ENCODE results near the gene TRIM31.

Gene TRIM31

GRCh38 chr6:30156774-30157173, 43.9 kb upstream of the TRIM31 start:
- Histone ChIP-seq H3K36me3 (replicated peaks in 1 of 2; ENCODE audit: control insufficient read depth in 2 of 2, insufficient read depth in 2 of 2, low read length in 2 of 2) (no peaks in the 10 kb centered on the region), H2AFZ (ENCODE audit: low read length) (no peak overlapping the region), H3K18ac (ENCODE audit: low read length) (no peak overlapping the region), H2AK5ac (ENCODE audit: low read depth, low read length) (no peak overlapping the region), H2BK5ac (ENCODE audit: low read length) (no peak overlapping the region), H3K14ac (ENCODE audit: low read length) (no peak overlapping the region), H3K23ac (ENCODE audit: low read depth, low read length, poor library complexity) (no peak overlapping the region), H3K27me3 (ENCODE audit: control insufficient read depth in 3 of 3, insufficient read depth in 3 of 3, low read depth in 1 of 3, low read length in 3 of 3) (peaks cover 0 to 53% (median 0%) of the 10 kb centered on the region in 3 experiments), H4K8ac (ENCODE audit: low read depth, low read length) (no peak overlapping the region), H3K4ac (ENCODE audit: low read length) (no peak overlapping the region), H3K27ac (replicated peaks; ENCODE audit: low read length) (no peak overlapping the region), H2BK12ac (ENCODE audit: low read length) (no peak overlapping the region), H3K4me2 (ENCODE audit: insufficient read depth, low read length, poor library complexity, severe bottlenecking) (no peak overlapping the region), H2BK120ac (ENCODE audit: low read depth, low read length) (no peak overlapping the region), H3K79me1 (ENCODE audit: low read depth, low read length) (no peaks in the 10 kb centered on the region), H3K4me1 (ENCODE audit: control insufficient read depth in 2 of 2, insufficient read depth in 1 of 2, low read depth in 1 of 2, low read length in 2 of 2) (no peaks in the 10 kb centered on the region), H3K9me3 (replicated peaks in 1 of 2; ENCODE audit: control insufficient read depth in 2 of 2, insufficient read depth in 1 of 2, low read depth in 1 of 2, low read length in 2 of 2) (no peaks in the 10 kb centered on the region), H4K91ac (ENCODE audit: low read depth, low read length, poor library complexity) (no peak overlapping the region), H2BK15ac (ENCODE audit: low read length) (no peak overlapping the region), H3K9ac (ENCODE audit: low read depth, low read length, poor library complexity) (no peak overlapping the region), H3K4me3 (ENCODE audit: low read length in 2 of 2) (no peak overlapping the region)
- WGBS, 2 donors (ENCODE audit: extremely low coverage in 2 of 2, insufficient read length in 2 of 2, insufficient replicate concordance in 1 of 2) = no CpG with 5 or more reads among the region's 9 CpGs
- DNase-seq (ENCODE audit: low spot score) = no peak

DNA sequence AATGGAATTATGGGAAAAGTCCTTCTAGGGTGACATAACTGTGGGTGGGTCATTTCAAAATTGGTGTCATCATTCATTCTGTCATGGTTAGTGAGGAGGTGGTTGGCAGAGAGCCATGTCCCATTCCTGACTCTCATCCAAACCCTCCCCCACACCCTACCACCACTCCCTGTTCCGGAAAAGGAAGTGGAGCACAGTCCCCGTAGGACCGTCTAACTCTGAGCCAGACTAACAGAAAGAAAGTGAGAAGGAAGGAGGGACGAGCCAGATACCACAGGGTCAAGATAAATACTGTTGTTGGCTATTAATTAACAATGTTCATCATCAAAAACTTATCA, 43.3 kb upstream of the TRIM31 start:
- no peak overlapping the region for H3K14ac ChIP-seq (ENCODE audit: low read length)
- no peaks in the 10 kb centered on the region for H3K9me3 ChIP-seq (replicated peaks in 1 of 2; ENCODE audit: control insufficient read depth in 2 of 2, insufficient read depth in 1 of 2, low read depth in 1 of 2, low read length in 2 of 2)
- H2BK120ac ChIP-seq (ENCODE audit: low read depth, low read length) = no peak overlapping the region
- H3K36me3 ChIP-seq (replicated peaks in 1 of 2; ENCODE audit: control insufficient read depth in 2 of 2, insufficient read depth in 2 of 2, low read length in 2 of 2) = no peaks in the 10 kb centered on the region
- no peak overlapping the region for H2BK5ac ChIP-seq (ENCODE audit: low read length)
- no peak overlapping the region for H3K9ac ChIP-seq (ENCODE audit: low read depth, low read length, poor library complexity)
- no peak overlapping the region for H3K27ac ChIP-seq (replicated peaks; ENCODE audit: low read length)
- no peak overlapping the region for H3K18ac ChIP-seq (ENCODE audit: low read length)
- no peak overlapping the region for H2AFZ ChIP-seq (ENCODE audit: low read length)
- H3K23ac ChIP-seq (ENCODE audit: low read depth, low read length, poor library complexity) = no peak overlapping the region
- no peak for DNase-seq (ENCODE audit: low spot score)
- H2BK12ac ChIP-seq (ENCODE audit: low read length) = no peak overlapping the region
- no peaks in the 10 kb centered on the region for H3K4me1 ChIP-seq (ENCODE audit: control insufficient read depth in 2 of 2, insufficient read depth in 1 of 2, low read depth in 1 of 2, low read length in 2 of 2)
- H4K91ac ChIP-seq (ENCODE audit: low read depth, low read length, poor library complexity) = no peak overlapping the region
- peaks cover 0 to 57% (median 0%) of the 10 kb centered on the region in 3 experiments for H3K27me3 ChIP-seq (ENCODE audit: control insufficient read depth in 3 of 3, insufficient read depth in 3 of 3, low read depth in 1 of 3, low read length in 3 of 3)
- no peak overlapping the region for H2BK15ac ChIP-seq (ENCODE audit: low read length)
- H3K4ac ChIP-seq (ENCODE audit: low read length) = no peak overlapping the region
- H4K8ac ChIP-seq (ENCODE audit: low read depth, low read length) = no peak overlapping the region
- no peaks in the 10 kb centered on the region for H3K79me1 ChIP-seq (ENCODE audit: low read depth, low read length)
- H2AK5ac ChIP-seq (ENCODE audit: low read depth, low read length) = no peak overlapping the region
- H3K4me2 ChIP-seq (ENCODE audit: insufficient read depth, low read length, poor library complexity, severe bottlenecking) = no peak overlapping the region
- no peak overlapping the region for H3K4me3 ChIP-seq (ENCODE audit: low read length in 2 of 2)
- no CpG with 5 or more reads among the region's 4 CpGs for WGBS, 2 donors (ENCODE audit: extremely low coverage in 2 of 2, insufficient read length in 2 of 2, insufficient replicate concordance in 1 of 2)

DNA sequence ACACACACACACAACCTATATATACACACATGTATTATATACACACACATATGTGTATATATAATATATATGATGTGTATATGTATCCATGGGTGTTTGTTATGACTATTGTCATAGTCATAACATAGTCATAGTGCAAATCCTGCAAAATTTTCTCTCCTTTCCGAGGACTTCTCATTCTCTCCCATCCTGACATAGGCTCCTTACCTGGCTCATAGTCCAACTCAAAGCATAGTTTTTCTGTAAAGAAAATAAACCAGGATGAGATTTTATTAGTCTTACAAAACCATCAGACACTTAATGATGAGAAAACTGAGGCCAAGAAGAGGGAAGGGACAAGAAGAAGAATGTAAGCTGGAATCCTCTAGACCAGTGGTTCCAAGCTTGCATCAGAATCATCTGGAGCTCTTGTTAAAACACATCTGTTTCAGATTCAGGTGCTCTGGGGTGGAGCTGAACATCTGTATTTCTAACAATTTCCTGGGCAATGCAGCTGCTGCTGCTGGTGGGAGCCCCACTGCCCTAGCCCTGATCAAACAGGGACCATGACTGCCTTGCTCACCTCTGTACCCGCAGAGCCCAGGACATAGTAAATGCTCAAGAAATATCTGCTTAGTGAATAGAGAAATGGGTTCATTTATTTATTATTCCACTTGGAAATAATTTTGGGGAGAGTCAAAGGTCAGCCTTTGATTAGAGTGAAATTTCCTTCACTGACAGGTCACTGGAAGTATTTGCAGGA, 42.8 kb upstream of the TRIM31 start:
- Histone ChIP-seq H3K23ac (ENCODE audit: low read depth, low read length, poor library complexity) (no peak overlapping the region), H3K4ac (ENCODE audit: low read length) (no peak overlapping the region), H2BK5ac (ENCODE audit: low read length) (no peak overlapping the region), H2BK12ac (ENCODE audit: low read length) (no peak overlapping the region), H4K8ac (ENCODE audit: low read depth, low read length) (no peak overlapping the region), H3K18ac (ENCODE audit: low read length) (no peak overlapping the region), H3K14ac (ENCODE audit: low read length) (no peak overlapping the region), H2BK120ac (ENCODE audit: low read depth, low read length) (no peak overlapping the region), H3K9ac (ENCODE audit: low read depth, low read length, poor library complexity) (no peak overlapping the region), H2BK15ac (ENCODE audit: low read length) (no peak overlapping the region), H3K4me3 (ENCODE audit: low read length in 2 of 2) (no peak overlapping the region), H3K79me1 (ENCODE audit: low read depth, low read length) (no peaks in the 10 kb centered on the region), H3K4me1 (ENCODE audit: control insufficient read depth in 2 of 2, insufficient read depth in 1 of 2, low read depth in 1 of 2, low read length in 2 of 2) (no peaks in the 10 kb centered on the region), H3K36me3 (replicated peaks in 1 of 2; ENCODE audit: control insufficient read depth in 2 of 2, insufficient read depth in 2 of 2, low read length in 2 of 2) (no peaks in the 10 kb centered on the region), H3K27me3 (ENCODE audit: control insufficient read depth in 3 of 3, insufficient read depth in 3 of 3, low read depth in 1 of 3, low read length in 3 of 3) (peaks cover 0 to 53% (median 0%) of the 10 kb centered on the region in 3 experiments), H3K27ac (replicated peaks; ENCODE audit: low read length) (no peak overlapping the region), H2AK5ac (ENCODE audit: low read depth, low read length) (no peak overlapping the region), H3K4me2 (ENCODE audit: insufficient read depth, low read length, poor library complexity, severe bottlenecking) (no peak overlapping the region), H2AFZ (ENCODE audit: low read length) (no peak overlapping the region), H3K9me3 (replicated peaks in 1 of 2; ENCODE audit: control insufficient read depth in 2 of 2, insufficient read depth in 1 of 2, low read depth in 1 of 2, low read length in 2 of 2) (no peaks in the 10 kb centered on the region), H4K91ac (ENCODE audit: low read depth, low read length, poor library complexity) (no peak overlapping the region)
- DNase-seq (ENCODE audit: low spot score) = no peak
- WGBS, 2 donors (ENCODE audit: extremely low coverage in 2 of 2, insufficient read length in 2 of 2, insufficient replicate concordance in 1 of 2) = no CpG with 5 or more reads among the region's 2 CpGs

DNA sequence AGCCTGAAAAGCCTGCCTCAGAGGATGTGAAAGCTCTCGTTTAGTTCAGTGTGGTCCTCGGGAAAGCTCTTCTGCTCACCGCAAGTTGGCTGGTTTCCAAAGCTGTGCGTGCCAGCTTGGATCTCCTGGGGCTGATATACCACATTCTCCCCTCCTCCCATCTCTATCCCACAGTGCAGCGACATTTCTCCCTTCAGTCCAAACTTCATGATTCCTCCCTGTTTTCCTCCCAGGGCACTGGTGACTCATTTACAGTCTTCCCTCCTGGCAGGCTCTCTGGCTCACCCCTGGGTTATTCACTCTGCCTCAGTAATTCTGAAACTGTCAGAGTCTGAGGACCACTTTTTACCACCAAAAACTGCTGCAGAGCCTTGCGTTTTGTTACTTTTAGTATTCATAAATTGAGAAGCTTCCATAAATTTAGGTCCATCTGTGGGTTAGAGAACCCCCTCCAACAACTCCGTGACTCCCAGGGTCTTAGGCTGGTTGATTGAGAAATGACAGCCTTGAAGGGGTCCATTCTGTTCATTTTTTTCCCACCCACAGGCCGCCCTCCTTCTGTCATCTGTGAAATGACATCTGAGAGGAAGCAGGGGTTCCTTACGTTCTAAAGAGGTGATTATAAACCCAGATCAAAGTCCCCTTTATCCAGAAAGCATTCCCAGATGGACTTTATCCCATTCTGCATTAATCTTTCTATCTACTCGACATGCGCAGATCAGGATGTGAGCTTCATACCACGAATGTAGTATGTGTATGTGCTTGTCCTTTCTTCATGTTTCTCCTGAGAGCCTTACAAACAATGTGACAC, 42.0 kb upstream of the TRIM31 start:
- WGBS, 2 donors (ENCODE audit: extremely low coverage in 2 of 2, insufficient read length in 2 of 2, insufficient replicate concordance in 1 of 2) = no CpG with 5 or more reads among the region's 12 CpGs
- H3K4ac ChIP-seq (ENCODE audit: low read length) = no peak overlapping the region
- H4K91ac ChIP-seq (ENCODE audit: low read depth, low read length, poor library complexity) = no peak overlapping the region
- no peak overlapping the region for H2BK12ac ChIP-seq (ENCODE audit: low read length)
- no peak overlapping the region for H3K27ac ChIP-seq (replicated peaks; ENCODE audit: low read length)
- no peak overlapping the region for H3K14ac ChIP-seq (ENCODE audit: low read length)
- no peaks in the 10 kb centered on the region for H3K36me3 ChIP-seq (replicated peaks in 1 of 2; ENCODE audit: control insufficient read depth in 2 of 2, insufficient read depth in 2 of 2, low read length in 2 of 2)
- no peak overlapping the region for H2BK120ac ChIP-seq (ENCODE audit: low read depth, low read length)
- H2BK15ac ChIP-seq (ENCODE audit: low read length) = no peak overlapping the region
- H2BK5ac ChIP-seq (ENCODE audit: low read length) = no peak overlapping the region
- no peak overlapping the region for H3K9ac ChIP-seq (ENCODE audit: low read depth, low read length, poor library complexity)
- no peaks in the 10 kb centered on the region for H3K9me3 ChIP-seq (replicated peaks in 1 of 2; ENCODE audit: control insufficient read depth in 2 of 2, insufficient read depth in 1 of 2, low read depth in 1 of 2, low read length in 2 of 2)
- H3K18ac ChIP-seq (ENCODE audit: low read length) = no peak overlapping the region
- H3K27me3 ChIP-seq (ENCODE audit: control insufficient read depth in 3 of 3, insufficient read depth in 3 of 3, low read depth in 1 of 3, low read length in 3 of 3) = peaks cover 0 to 50% (median 0%) of the 10 kb centered on the region in 3 experiments
- H3K23ac ChIP-seq (ENCODE audit: low read depth, low read length, poor library complexity) = no peak overlapping the region
- H3K4me1 ChIP-seq (ENCODE audit: control insufficient read depth in 2 of 2, insufficient read depth in 1 of 2, low read depth in 1 of 2, low read length in 2 of 2) = no peaks in the 10 kb centered on the region
- H3K4me2 ChIP-seq (ENCODE audit: insufficient read depth, low read length, poor library complexity, severe bottlenecking) = no peak overlapping the region
- no peak for DNase-seq (ENCODE audit: low spot score)
- no peak overlapping the region for H2AK5ac ChIP-seq (ENCODE audit: low read depth, low read length)
- no peak overlapping the region for H4K8ac ChIP-seq (ENCODE audit: low read depth, low read length)
- H2AFZ ChIP-seq (ENCODE audit: low read length) = no peak overlapping the region
- no peaks in the 10 kb centered on the region for H3K79me1 ChIP-seq (ENCODE audit: low read depth, low read length)
- H3K4me3 ChIP-seq (ENCODE audit: low read length in 2 of 2) = no peak overlapping the region
